Measurements from ENCODE around the gene HOTAIR. TPM values are rescaled to one million over a fixed set of nuclear protein-coding genes. Genes with fewer than 3 reads are reported as not detected.

Gene HOTAIR
- total RNA-seq (2021) (7.9 and 9.2 TPM in 2 replicates), Bru-seq, nascent RNA (percentile 47 among the genes with signal in this experiment), BruChase-seq, experiment 1, labeled RNA remaining after a 2-hour chase (percentile 70 among the genes with signal in this experiment), BruChase-seq, experiment 2, labeled RNA remaining after a 6-hour chase (percentile 46 among the genes with signal in this experiment)
- long read RNA-seq, partial matches to known transcripts, result 0 of 4 reads
- long read RNA-seq, other reads (novel, unspliced or antisense), result 4 of 4 reads

GRCh38 chr12:53974084-53975063, at the start of gene HOTAIR:
Gene HOTAIR (minus strand): TSS chr12:53974954.
- no TSS peak for BruUV-seq (replicated peaks)
- H3K4me1 ChIP-seq (replicated peaks; ENCODE audit: insufficient read depth), result no peaks in the 10 kb centered on the region
- no peaks in the 10 kb centered on the region for H3K9me3 ChIP-seq (ENCODE audit: insufficient read depth, low read depth)
- H4K20me1 ChIP-seq (ENCODE audit: insufficient read depth), result no peaks in the 10 kb centered on the region
- no peaks in the 10 kb centered on the region for H3K27me3 ChIP-seq (ENCODE audit: insufficient read depth, low read depth)
- H3K36me3 ChIP-seq (ENCODE audit: low read depth), result no peaks in the 10 kb centered on the region
- ChIA-PET CTCF (no interaction called here), POLR2A (ENCODE audit: unreplicated experiment) (interaction anchor here (0.6 kb wide), 1 partner anchor 871 kb away, joined by 24 read pairs; no protein-coding TSS in a partner anchor)
- H3K9me2 ChIP-seq (ENCODE audit: insufficient read depth), result no peaks in the 10 kb centered on the region
- H3F3A ChIP-seq (ENCODE audit: insufficient read depth, low read depth), result peaks cover 5% of the 10 kb centered on the region; the same call in 1 of the 2 replicates
- peak in 1 of 2 experiments; percentile 49 for DNase-seq
- H2AFZ ChIP-seq, result peak within 1 kb of the TSS; percentile 91
- no peak for TF ChIP-seq EZH2 (IDR thresholded peaks at IDR 0.05; ENCODE audit: low read depth)
- no peak for TF ChIP-seq CTCF (conservative IDR thresholded peaks at IDR 0.05)
- no peaks in the 10 kb centered on the region for H3K79me2 ChIP-seq (ENCODE audit: low read depth)
- peak within 1 kb of the TSS; percentile 69 for H3K4me2 ChIP-seq
- intact Hi-C loops (cut with micrococcal nuclease; ENCODE audit: unreplicated experiment), result no loop called here
- H3K4me3 ChIP-seq, result peak within 1 kb of the TSS; percentile 72
- H3K27ac ChIP-seq, result peak within 1 kb of the TSS; percentile 49; the same call in 1 of the 2 replicates

- DNase-seq, result no peak
- no peak overlapping the region for H3K27ac ChIP-seq
- no peak overlapping the region for H2AFZ ChIP-seq
- no peak overlapping the region for H3K4me2 ChIP-seq
- no peaks in the 10 kb centered on the region for H3K36me3 ChIP-seq (ENCODE audit: low read depth)
- H3K27me3 ChIP-seq (ENCODE audit: insufficient read depth, low read depth), result no peaks in the 10 kb centered on the region
- H3K4me1 ChIP-seq (replicated peaks; ENCODE audit: insufficient read depth), result no peaks in the 10 kb centered on the region
- ChIA-PET CTCF (interaction anchor here (2.1 kb wide), 1 partner anchor 8 kb away, joined by 9 read pairs; the partner anchor contains the start of gene HOXC5), POLR2A (ENCODE audit: unreplicated experiment) (no interaction called here)
- H4K20me1 ChIP-seq (ENCODE audit: insufficient read depth), result no peaks in the 10 kb centered on the region
- no peaks in the 10 kb centered on the region for H3K9me3 ChIP-seq (ENCODE audit: insufficient read depth, low read depth)
- intact Hi-C loops (cut with micrococcal nuclease; ENCODE audit: unreplicated experiment), result no loop called here
- H3K79me2 ChIP-seq (ENCODE audit: low read depth), result no peaks in the 10 kb centered on the region
- TF ChIP-seq CTCF (conservative IDR thresholded peaks at IDR 0.05), result no peak
- TF ChIP-seq EZH2 (IDR thresholded peaks at IDR 0.05; ENCODE audit: low read depth), result no peak
- no peaks in the 10 kb centered on the region for H3F3A ChIP-seq (ENCODE audit: insufficient read depth, low read depth)
- no peak overlapping the region for H3K4me3 ChIP-seq
- H3K9me2 ChIP-seq (ENCODE audit: insufficient read depth), result no peaks in the 10 kb centered on the region
- no TSS peak for BruUV-seq (replicated peaks)
Measured at GRCh38 chr12:54024127-54024526, 49.4 kb upstream of the HOTAIR start.

Measured in PC-9 (cell line).